ENCODE data around the gene PGA4. TPM values are rescaled to one million over a fixed set of nuclear protein-coding genes. Genes with fewer than 3 reads are reported as not detected.

PGA4 gene
- total and polyA plus RNA-seq, 9 donors, result 0.66 to 4.4 (median 1.7) TPM

- Histone ChIP-seq H3K36me3 (ENCODE audit: control insufficient read depth, insufficient read depth, low read length) (peaks cover 13% of the 10 kb centered on the region), H3K4me3 (ENCODE audit: low read length) (no peak overlapping the region), H3K27ac (ENCODE audit: low read length) (no peak overlapping the region), H3K4me1 (ENCODE audit: control insufficient read depth, insufficient read depth, low read length) (no peaks in the 10 kb centered on the region), H3K9me3 (replicated peaks; ENCODE audit: control insufficient read depth, low read depth, low read length) (no peaks in the 10 kb centered on the region), H3K27me3 (ENCODE audit: control insufficient read depth, insufficient read depth, low read length) (no peaks in the 10 kb centered on the region)
- no peak for DNase-seq
- 86% methylated on average over 9 of the region's 14 CpGs for WGBS (ENCODE audit: insufficient coverage)
These were observed 43.2 kb downstream of the PGA4 start for GRCh38 chr11:61265357-61265756.

DNA sequence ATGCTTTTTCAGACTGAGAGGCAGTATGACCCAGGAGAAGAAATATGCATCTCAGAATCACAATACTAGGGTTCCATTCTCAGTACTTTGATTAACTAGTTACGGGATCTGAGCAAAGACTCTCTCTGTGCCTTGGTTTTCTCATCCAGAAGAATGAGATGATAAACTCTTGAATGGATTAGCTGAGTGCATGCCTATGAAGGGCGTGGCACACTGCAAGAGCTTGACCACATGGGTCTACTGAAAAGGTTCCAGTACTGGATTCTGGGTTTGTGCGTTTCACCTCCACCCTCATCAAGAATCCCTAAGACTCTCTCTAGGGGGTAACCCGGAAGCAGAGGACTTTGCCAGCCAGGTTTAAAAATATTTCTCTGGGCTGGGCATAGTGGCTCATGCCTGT lies 44.5 kb downstream of the PGA4 start:
- Histone ChIP-seq H3K36me3 (ENCODE audit: control insufficient read depth, insufficient read depth, low read length) (peaks cover 13% of the 10 kb centered on the region), H3K9me3 (replicated peaks; ENCODE audit: control insufficient read depth, low read depth, low read length) (no peaks in the 10 kb centered on the region), H3K27ac (ENCODE audit: low read length) (no peak overlapping the region), H3K27me3 (ENCODE audit: control insufficient read depth, insufficient read depth, low read length) (no peaks in the 10 kb centered on the region), H3K4me1 (ENCODE audit: control insufficient read depth, insufficient read depth, low read length) (no peaks in the 10 kb centered on the region), H3K4me3 (ENCODE audit: low read length) (no peak overlapping the region)
- no peak for DNase-seq
- WGBS (ENCODE audit: insufficient coverage), result 80% methylated on average over 2 of the region's 4 CpGs

- no peak for DNase-seq
- H3K9me3 ChIP-seq (replicated peaks; ENCODE audit: control insufficient read depth, low read depth, low read length), result no peaks in the 10 kb centered on the region
- WGBS (ENCODE audit: insufficient coverage), result 78% methylated on average over 4 of the region's 6 CpGs
These were observed 45.3 kb downstream of the PGA4 start for GRCh38 chr11:61267437-61267841.

GRCh38 chr11:61268588-61269250 lies 46.6 kb downstream of the PGA4 start:
- Histone ChIP-seq H3K27me3 (ENCODE audit: control insufficient read depth, insufficient read depth, low read length) (no peaks in the 10 kb centered on the region), H3K4me1 (ENCODE audit: control insufficient read depth, insufficient read depth, low read length) (peaks cover 3% of the 10 kb centered on the region), H3K4me3 (ENCODE audit: low read length) (no peak overlapping the region), H3K9me3 (replicated peaks; ENCODE audit: control insufficient read depth, low read depth, low read length) (no peaks in the 10 kb centered on the region), H3K36me3 (ENCODE audit: control insufficient read depth, insufficient read depth, low read length) (peaks cover 13% of the 10 kb centered on the region), H3K27ac (ENCODE audit: low read length) (no peak overlapping the region)
- WGBS (ENCODE audit: insufficient coverage), result 88% methylated on average over 11 of the region's 15 CpGs
- DNase-seq, result no peak

More at GRCh38 chr11:61267437-61267841, 45.3 kb downstream of the PGA4 start:
- Histone ChIP-seq H3K27me3 (ENCODE audit: control insufficient read depth, insufficient read depth, low read length) (no peaks in the 10 kb centered on the region), H3K4me1 (ENCODE audit: control insufficient read depth, insufficient read depth, low read length) (no peaks in the 10 kb centered on the region), H3K36me3 (ENCODE audit: control insufficient read depth, insufficient read depth, low read length) (peaks cover 13% of the 10 kb centered on the region), H3K4me3 (ENCODE audit: low read length) (no peak overlapping the region), H3K27ac (ENCODE audit: low read length) (no peak overlapping the region)

GRCh38 chr11:61270354-61271076 lies 48.4 kb downstream of the PGA4 start:
- Histone ChIP-seq H3K27ac (ENCODE audit: low read length) (no peak overlapping the region), H3K27me3 (ENCODE audit: control insufficient read depth, insufficient read depth, low read length) (no peaks in the 10 kb centered on the region), H3K4me3 (ENCODE audit: low read length) (no peak overlapping the region), H3K9me3 (replicated peaks; ENCODE audit: control insufficient read depth, low read depth, low read length) (no peaks in the 10 kb centered on the region), H3K36me3 (ENCODE audit: control insufficient read depth, insufficient read depth, low read length) (peaks cover 16% of the 10 kb centered on the region), H3K4me1 (ENCODE audit: control insufficient read depth, insufficient read depth, low read length) (peaks cover 3% of the 10 kb centered on the region)
- DNase-seq, result no peak
- WGBS (ENCODE audit: insufficient coverage), result 80% methylated on average over 2 of the region's 7 CpGs

DNA sequence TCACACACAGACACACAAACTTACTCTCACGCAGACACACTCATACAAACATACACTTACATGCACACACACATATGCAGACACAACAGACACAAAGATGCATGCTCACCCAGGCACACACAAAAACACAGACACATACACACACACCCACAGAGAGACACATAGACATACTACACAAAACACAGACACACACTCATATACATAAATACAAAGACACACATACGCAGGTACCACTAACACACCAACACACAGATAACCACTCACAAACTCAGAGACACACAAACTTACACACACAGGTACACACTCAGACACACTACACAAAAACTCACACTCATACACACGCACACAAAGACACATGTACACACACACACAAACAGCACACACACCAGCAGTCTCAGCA lies 50.6 kb downstream of the PGA4 start:
- no peak overlapping the region for H3K4me3 ChIP-seq (ENCODE audit: low read length)
- no peaks in the 10 kb centered on the region for H3K27me3 ChIP-seq (ENCODE audit: control insufficient read depth, insufficient read depth, low read length)
- peaks cover 3% of the 10 kb centered on the region for H3K4me1 ChIP-seq (ENCODE audit: control insufficient read depth, insufficient read depth, low read length)
- DNase-seq, result no peak
- peaks cover 17% of the 10 kb centered on the region for H3K36me3 ChIP-seq (ENCODE audit: control insufficient read depth, insufficient read depth, low read length)
- 91% methylated on average over 3 of the region's 3 CpGs for WGBS (ENCODE audit: insufficient coverage)
- no peak overlapping the region for H3K27ac ChIP-seq (ENCODE audit: low read length)
- H3K9me3 ChIP-seq (replicated peaks; ENCODE audit: control insufficient read depth, low read depth, low read length), result no peaks in the 10 kb centered on the region

DNA sequence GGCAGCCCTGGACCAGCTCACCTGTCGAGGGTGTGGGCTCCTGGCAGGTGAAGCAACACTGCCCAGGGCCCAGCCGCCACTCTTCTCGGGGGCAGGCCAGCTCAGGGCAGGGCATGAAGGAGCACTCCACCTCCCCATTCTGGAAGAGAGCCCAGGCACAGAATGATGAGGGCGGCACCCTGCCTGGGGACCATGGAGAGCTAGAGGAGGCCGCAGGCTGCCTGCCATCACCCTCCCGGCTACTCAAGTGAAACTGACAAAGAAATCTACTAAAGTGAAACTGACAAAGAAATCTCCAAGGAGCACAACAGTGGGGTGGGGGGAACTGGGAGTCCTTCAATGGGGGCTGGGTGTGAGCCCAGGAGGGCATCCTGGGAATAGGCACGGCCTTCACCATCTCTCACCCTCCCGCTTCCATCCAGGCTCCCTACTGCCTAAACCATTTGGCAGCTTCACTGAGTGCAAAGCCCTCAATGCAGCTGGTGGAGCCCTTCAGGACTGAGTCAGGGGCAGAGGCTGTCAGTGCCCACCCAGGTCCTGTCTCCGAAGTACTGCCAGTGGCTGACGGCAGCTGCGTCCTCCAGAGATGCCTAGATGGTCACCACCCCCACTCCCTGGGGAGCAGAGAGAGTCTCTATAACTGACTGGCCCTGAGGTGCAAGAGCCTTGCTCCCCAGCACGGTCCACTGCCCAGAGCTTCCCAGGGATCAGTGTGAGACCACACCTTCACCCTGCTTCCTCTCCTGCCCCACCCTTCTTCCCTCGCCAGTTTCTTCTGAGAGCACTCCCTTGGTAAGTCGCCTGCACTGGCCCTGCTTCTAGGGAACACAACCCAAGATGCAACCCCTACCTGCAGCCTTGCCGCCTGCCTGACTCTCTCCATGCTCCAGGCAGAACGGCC lies 51.3 kb downstream of the PGA4 start:
- H3K4me3 ChIP-seq (ENCODE audit: low read length), result no peak overlapping the region
- H3K36me3 ChIP-seq (ENCODE audit: control insufficient read depth, insufficient read depth, low read length), result peaks cover 21% of the 10 kb centered on the region
- no peak for DNase-seq
- 75% methylated on average over 10 of the region's 16 CpGs for WGBS (ENCODE audit: insufficient coverage)
- H3K4me1 ChIP-seq (ENCODE audit: control insufficient read depth, insufficient read depth, low read length), result peaks cover 3% of the 10 kb centered on the region
- H3K27me3 ChIP-seq (ENCODE audit: control insufficient read depth, insufficient read depth, low read length), result no peaks in the 10 kb centered on the region
- no peak overlapping the region for H3K27ac ChIP-seq (ENCODE audit: low read length)
- no peaks in the 10 kb centered on the region for H3K9me3 ChIP-seq (replicated peaks; ENCODE audit: control insufficient read depth, low read depth, low read length)

GRCh38 chr11:61274084-61274483 lies 51.9 kb downstream of the PGA4 start:
- DNase-seq, result no peak
- WGBS (ENCODE audit: insufficient coverage), result 100% methylated on average over 3 of the region's 4 CpGs
- Histone ChIP-seq H3K36me3 (ENCODE audit: control insufficient read depth, insufficient read depth, low read length) (peaks cover 15% of the 10 kb centered on the region), H3K4me3 (ENCODE audit: low read length) (no peak overlapping the region), H3K27me3 (ENCODE audit: control insufficient read depth, insufficient read depth, low read length) (no peaks in the 10 kb centered on the region), H3K9me3 (replicated peaks; ENCODE audit: control insufficient read depth, low read depth, low read length) (no peaks in the 10 kb centered on the region), H3K4me1 (ENCODE audit: control insufficient read depth, insufficient read depth, low read length) (peaks cover 3% of the 10 kb centered on the region), H3K27ac (ENCODE audit: low read length) (no peak overlapping the region)

- WGBS (ENCODE audit: insufficient coverage), result 83% methylated on average over 1 of the region's 4 CpGs
- no peak for DNase-seq
- Histone ChIP-seq H3K36me3 (ENCODE audit: control insufficient read depth, insufficient read depth, low read length) (peaks cover 12% of the 10 kb centered on the region), H3K4me1 (ENCODE audit: control insufficient read depth, insufficient read depth, low read length) (peaks cover 3% of the 10 kb centered on the region), H3K27ac (ENCODE audit: low read length) (no peak overlapping the region), H3K27me3 (ENCODE audit: control insufficient read depth, insufficient read depth, low read length) (no peaks in the 10 kb centered on the region), H3K9me3 (replicated peaks; ENCODE audit: control insufficient read depth, low read depth, low read length) (no peaks in the 10 kb centered on the region), H3K4me3 (ENCODE audit: low read length) (no peak overlapping the region)
These were observed 53.0 kb downstream of the PGA4 start for GRCh38 chr11:61275191-61275590.
